Upper lobe of left lung (tissue), 6 donors: ENCODE measurements around the gene NR2C2. TPM values are rescaled to one million over a fixed set of nuclear protein-coding genes. Genes with fewer than 3 reads are reported as not detected.

ENCODE experiments used
- ATAC-seq, 2 donors: fragments of 200-7000 bp; cut with Tn5 transposase; one replicate each; pipeline ENCODE4 v1.9.1; 2022; ENCODE audit warnings: mild to moderate bottlenecking in 2 of 2, moderate library complexity in 2 of 2; ENCODE audit not compliant: low FRiP score in 2 of 2
- DNase-seq, 2 donors: peaks; one replicate each; pipeline ENCODE4 v3.0.0-alpha.2; 2019 to 2020
- H3K27ac ChIP-seq, 4 donors: fragments of 200-600 bp; sonication (generic); one replicate each; pipeline ENCODE4 v1.5.1; 2016 to 2019
- H3K27me3 ChIP-seq, 4 donors: fragments of 200-600 bp; sonication (generic); one replicate each; pipeline ENCODE4 v1.5.1; 2017 to 2019
- H3K36me3 ChIP-seq, 4 donors: fragments of 200-600 bp; sonication (generic); one replicate each; pipeline ENCODE4 v1.5.1; 2016 to 2019
- H3K4me1 ChIP-seq, 4 donors: fragments of 200-600 bp; sonication (generic); one replicate each; pipeline ENCODE4 v1.5.1; 2018 to 2019
- H3K4me3 ChIP-seq, 4 donors: fragments of 200-600 bp; sonication (generic); one replicate each; pipeline ENCODE4 v1.5.1; 2017 to 2019; ENCODE audit warnings: mild to moderate bottlenecking in 2 of 4, moderate library complexity in 1 of 4
- H3K9me3 ChIP-seq, 4 donors: fragments of 200-600 bp; sonication (generic); one replicate each; pipeline ENCODE4 v1.5.1; 2018 to 2019
- CTCF ChIP-seq, 6 experiments: fragments of 450-650 bp in 4 of 6; fragments of 200-600 bp in 2 of 6; sonication (generic) in 2 of 6; IDR thresholded peaks; one replicate each; pipeline ENCODE4 v1.5.1; 2016 to 2019; ENCODE audit warnings: antibody characterized with exemption in 6 of 6
- EP300 ChIP-seq, 4 donors: sonication (generic); formaldehyde crosslinking; IDR thresholded peaks; one replicate each; pipeline ENCODE4 v1.5.1; 2017; ENCODE audit warnings: antibody characterized with exemption in 4 of 4, control low read depth in 2 of 4
- POLR2A ChIP-seq, 4 donors: fragments of 450-650 bp; IDR thresholded peaks; one replicate each; pipeline ENCODE4 v1.5.1; 2016 to 2017; ENCODE audit warnings: antibody characterized with exemption in 4 of 4, mild to moderate bottlenecking in 2 of 4
- POLR2AphosphoS5 ChIP-seq, 2 donors: sonication (generic); formaldehyde crosslinking; IDR thresholded peaks; one replicate each; pipeline ENCODE4 v1.5.1; 2017; ENCODE audit warnings: antibody characterized with exemption in 2 of 2
- WGBS, 2 donors: methylation state at CpG; one replicate each; pipeline ENCODE4 v1.1.5; 2017 to 2018; 5-methylcytosine and 5-hydroxymethylcytosine counted together
- total RNA-seq, 6 donors: library from RNA; depleted of rRNA in 4 of 6; stranded (reverse); fragments of >200 nt in 4 of 6; gene quantifications; one replicate each; pipeline versions ENCODE4 v1.1.0 to v1.2.1, GENCODE V29; 2016 to 2021
- donor health status: DM: no; HTN: no; CAD: no; lungs with moderate emphysema.
- donor health status: DM: no; HTN: yes; CAD: no; lungs with severe emphysema.

The NR2C2 gene
- total RNA-seq, 6 donors from 2014 or later, result 24.9 to 54.0 (median 46.6) TPM

DNA sequence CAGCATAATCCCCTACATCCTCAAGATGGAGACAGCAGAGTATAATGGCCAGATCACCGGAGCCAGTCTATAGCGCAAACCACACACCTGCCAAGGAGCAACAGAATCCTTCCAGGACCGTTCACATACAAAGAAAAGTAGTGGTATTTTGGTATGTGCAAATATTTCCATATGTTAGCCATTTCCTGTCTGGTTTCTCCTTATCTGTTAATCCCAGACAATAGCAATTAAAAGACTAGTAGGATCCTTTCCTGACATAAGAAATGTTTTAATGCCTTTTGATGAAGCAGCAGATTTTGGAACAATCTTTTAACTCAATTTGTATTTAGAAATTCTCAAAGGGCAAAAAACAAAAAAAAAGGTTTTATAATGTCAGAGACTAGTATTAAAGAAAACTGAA, 95.6 kb downstream of the NR2C2 start:
- H3K36me3 ChIP-seq, result peaks cover 34 to 100% (median 61%) of the 10 kb centered on the region in 4 donors
- no peaks in the 10 kb centered on the region for H3K9me3 ChIP-seq
- no peak overlapping the region for H3K4me3 ChIP-seq
- H3K27me3 ChIP-seq, result no peaks in the 10 kb centered on the region
- no peak overlapping the region for H3K27ac ChIP-seq
- ATAC-seq, result no peak
- no peak for TF ChIP-seq POLR2A (IDR thresholded peaks at IDR 0.05)
- no peak for TF ChIP-seq POLR2AphosphoS5 (IDR thresholded peaks at IDR 0.05)
- no peak for TF ChIP-seq EP300 (IDR thresholded peaks at IDR 0.05)
- no peak for TF ChIP-seq CTCF (IDR thresholded peaks at IDR 0.05)
- no peak for DNase-seq
- H3K4me1 ChIP-seq, result peaks cover 2 to 11% (median 6%) of the 10 kb centered on the region in 4 donors
- WGBS, 2 donors, result 60 to 69% methylated on average over 3 of the region's 3 CpGs

GRCh38 chr3:15043408-15044171, 96.2 kb downstream of the NR2C2 start:
- no peak for TF ChIP-seq CTCF (IDR thresholded peaks at IDR 0.05)
- TF ChIP-seq POLR2AphosphoS5 (IDR thresholded peaks at IDR 0.05), result no peak
- H3K27ac ChIP-seq, result peak overlapping the region in 1 of 4 donors; percentile 1
- peaks cover 2 to 11% (median 6%) of the 10 kb centered on the region in 4 donors for H3K4me1 ChIP-seq
- DNase-seq (no peak), ATAC-seq (no peak)
- H3K27me3 ChIP-seq, result no peaks in the 10 kb centered on the region
- H3K36me3 ChIP-seq, result peaks cover 34 to 100% (median 58%) of the 10 kb centered on the region in 4 donors
- no peak overlapping the region for H3K4me3 ChIP-seq
- 83 to 85% methylated on average over 9 to 11 of the region's 11 CpGs for WGBS, 2 donors
- no peaks in the 10 kb centered on the region for H3K9me3 ChIP-seq

GRCh38 chr3:15044326-15044725, 96.9 kb downstream of the NR2C2 start:
- Histone ChIP-seq H3K27ac (no peak overlapping the region), H3K4me1 (peaks cover 2 to 11% (median 6%) of the 10 kb centered on the region in 4 donors), H3K36me3 (peaks cover 37 to 100% (median 59%) of the 10 kb centered on the region in 4 donors), H3K4me3 (no peak overlapping the region), H3K9me3 (no peaks in the 10 kb centered on the region), H3K27me3 (no peaks in the 10 kb centered on the region)
- TF ChIP-seq POLR2AphosphoS5 (IDR thresholded peaks at IDR 0.05) (no peak), POLR2A (IDR thresholded peaks at IDR 0.05) (no peak), EP300 (IDR thresholded peaks at IDR 0.05) (no peak), CTCF (IDR thresholded peaks at IDR 0.05) (no peak)
- no peak for DNase-seq
- 48 to 60% methylated on average over 7 of the region's 7 CpGs for WGBS, 2 donors
- ATAC-seq, result no peak

DNA sequence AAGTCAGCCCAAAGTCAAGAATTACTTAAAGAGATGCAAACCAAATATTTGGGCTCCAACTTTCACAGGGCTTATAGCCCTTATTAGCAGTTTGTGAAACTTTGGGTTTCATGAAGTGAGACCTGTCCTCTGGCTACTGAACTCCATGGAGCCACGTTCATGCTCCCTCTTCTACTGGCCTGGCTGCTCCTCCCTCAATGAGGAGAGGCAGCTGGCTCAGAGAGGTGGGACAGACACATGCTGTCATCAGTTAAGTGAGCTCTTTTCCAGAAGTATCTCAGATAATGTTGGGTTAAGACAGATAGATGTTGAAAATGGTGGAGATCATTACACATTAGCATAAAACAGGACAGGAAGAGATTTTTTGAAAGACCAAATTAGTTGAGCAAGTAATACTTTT, 98.3 kb downstream of the NR2C2 start:
- WGBS, 2 donors, result 94 to 100% methylated on average over 1 of the region's 1 CpG
- no peak for TF ChIP-seq POLR2AphosphoS5 (IDR thresholded peaks at IDR 0.05)
- TF ChIP-seq CTCF (IDR thresholded peaks at IDR 0.05), result no peak
- TF ChIP-seq EP300 (IDR thresholded peaks at IDR 0.05), result no peak
- no peak for TF ChIP-seq POLR2A (IDR thresholded peaks at IDR 0.05)
- ATAC-seq (no peak), DNase-seq (no peak)
- Histone ChIP-seq H3K27ac (no peak overlapping the region), H3K27me3 (no peaks in the 10 kb centered on the region), H3K4me1 (peaks cover 2 to 11% (median 6%) of the 10 kb centered on the region in 4 donors), H3K4me3 (no peak overlapping the region), H3K9me3 (no peaks in the 10 kb centered on the region), H3K36me3 (peaks cover 41 to 100% (median 63%) of the 10 kb centered on the region in 4 donors)

DNA sequence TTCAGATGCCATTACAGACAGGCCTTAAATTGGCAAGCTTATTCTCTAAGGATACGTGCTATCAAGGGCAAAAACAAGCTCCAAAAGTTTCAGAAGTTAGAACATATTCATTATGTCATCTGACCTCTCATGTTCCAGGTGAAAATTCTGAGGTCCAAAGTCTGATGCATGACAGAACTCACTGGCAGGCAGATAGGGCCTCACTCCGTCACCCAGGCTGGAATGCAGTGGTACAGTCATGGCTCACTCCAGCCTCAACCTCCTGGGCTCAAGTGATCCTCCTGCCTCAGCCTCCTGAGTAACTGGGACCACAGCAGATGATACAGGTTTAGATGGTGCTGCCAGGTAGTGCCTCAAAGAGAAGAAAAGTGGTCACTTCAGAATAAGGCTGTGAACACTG, 102.2 kb downstream of the NR2C2 start:
- WGBS, 2 donors, result 86 to 96% methylated on average over 2 of the region's 2 CpGs
- Histone ChIP-seq H3K36me3 (peaks cover 24 to 87% (median 64%) of the 10 kb centered on the region in 4 donors), H3K4me3 (no peak overlapping the region), H3K27ac (no peak overlapping the region), H3K27me3 (no peaks in the 10 kb centered on the region), H3K9me3 (no peaks in the 10 kb centered on the region), H3K4me1 (peaks cover 0 to 8% (median 6%) of the 10 kb centered on the region in 4 donors)
- DNase-seq (no peak), ATAC-seq (no peak)
- no peak for TF ChIP-seq CTCF (IDR thresholded peaks at IDR 0.05)
- no peak for TF ChIP-seq EP300 (IDR thresholded peaks at IDR 0.05)
- no peak for TF ChIP-seq POLR2A (IDR thresholded peaks at IDR 0.05)
- TF ChIP-seq POLR2AphosphoS5 (IDR thresholded peaks at IDR 0.05), result no peak
